HEK293 (cell line): ENCODE results near the gene PPDPF.

Experiments used
- GLIS2 ChIP-seq: fragments of 450-650 bp; formaldehyde crosslinking; IDR thresholded peaks from 2 replicates; pipeline ENCODE4 v1.5.1; 2016; ENCODE audit warnings: missing biosample characterization, missing genetic modification characterization
- ZBTB1 ChIP-seq: fragments of 450-650 bp; formaldehyde crosslinking; IDR thresholded peaks from 2 replicates; pipeline ENCODE4 v1.5.1; 2016; ENCODE audit warnings: missing biosample characterization, missing genetic modification characterization
- TF ChIP-seq, protein P1 (sequence below): fragments of 450-650 bp; formaldehyde crosslinking; IDR thresholded peaks from 2 replicates; pipeline ENCODE4 v1.5.1; 2016; ENCODE audit warnings: missing biosample characterization, missing genetic modification characterization

DNA sequence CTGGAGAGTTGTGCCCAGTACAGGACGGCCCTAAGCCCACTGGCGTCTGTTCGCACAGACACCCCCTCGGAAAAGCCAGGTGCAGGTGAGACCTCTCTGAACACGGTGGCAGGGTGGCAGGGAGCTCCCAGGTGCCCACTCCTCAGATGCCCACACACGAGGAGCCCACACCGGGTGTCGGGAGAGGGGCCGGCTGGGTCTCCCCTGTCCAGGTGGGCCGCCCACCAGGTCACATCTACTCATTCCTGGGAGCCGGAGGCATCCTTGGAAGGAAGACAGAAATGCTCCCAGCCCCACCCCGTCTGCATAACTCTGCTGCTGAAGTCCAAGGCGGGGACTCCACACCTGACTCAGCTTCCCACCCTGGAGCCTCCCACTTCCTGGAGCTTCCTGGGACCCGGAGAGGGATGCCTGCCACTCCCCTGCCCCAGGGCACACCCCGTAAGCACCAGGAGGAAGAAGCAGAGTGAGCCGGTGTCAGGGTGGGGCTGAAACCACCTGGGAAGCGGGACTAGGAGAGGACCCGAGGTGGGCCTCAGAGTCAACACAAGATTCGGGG lies 24.5 kb downstream of the PPDPF start:
- TF ChIP-seq ZBTB1 (tag by site-specific recombination) (no peak), GLIS2 (tag by site-specific recombination) (no peak)
- TF ChIP-seq, protein P1, sequence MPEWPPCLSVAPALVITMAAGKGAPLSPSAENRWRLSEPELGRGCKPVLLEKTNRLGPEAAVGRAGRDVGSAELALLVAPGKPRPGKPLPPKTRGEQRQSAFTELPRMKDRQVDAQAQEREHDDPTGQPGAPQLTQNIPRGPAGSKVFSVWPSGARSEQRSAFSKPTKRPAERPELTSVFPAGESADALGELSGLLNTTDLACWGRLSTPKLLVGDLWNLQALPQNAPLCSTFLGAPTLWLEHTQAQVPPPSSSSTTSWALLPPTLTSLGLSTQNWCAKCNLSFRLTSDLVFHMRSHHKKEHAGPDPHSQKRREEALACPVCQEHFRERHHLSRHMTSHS = no peak
